ENCODE data around the gene PCBD1. TPM values are rescaled to one million over a fixed set of nuclear protein-coding genes. Genes with fewer than 3 reads are reported as not detected.

Gene PCBD1
- total RNA-seq, 2 donors from 2014 or later: 87.4 to 121 TPM

DNA sequence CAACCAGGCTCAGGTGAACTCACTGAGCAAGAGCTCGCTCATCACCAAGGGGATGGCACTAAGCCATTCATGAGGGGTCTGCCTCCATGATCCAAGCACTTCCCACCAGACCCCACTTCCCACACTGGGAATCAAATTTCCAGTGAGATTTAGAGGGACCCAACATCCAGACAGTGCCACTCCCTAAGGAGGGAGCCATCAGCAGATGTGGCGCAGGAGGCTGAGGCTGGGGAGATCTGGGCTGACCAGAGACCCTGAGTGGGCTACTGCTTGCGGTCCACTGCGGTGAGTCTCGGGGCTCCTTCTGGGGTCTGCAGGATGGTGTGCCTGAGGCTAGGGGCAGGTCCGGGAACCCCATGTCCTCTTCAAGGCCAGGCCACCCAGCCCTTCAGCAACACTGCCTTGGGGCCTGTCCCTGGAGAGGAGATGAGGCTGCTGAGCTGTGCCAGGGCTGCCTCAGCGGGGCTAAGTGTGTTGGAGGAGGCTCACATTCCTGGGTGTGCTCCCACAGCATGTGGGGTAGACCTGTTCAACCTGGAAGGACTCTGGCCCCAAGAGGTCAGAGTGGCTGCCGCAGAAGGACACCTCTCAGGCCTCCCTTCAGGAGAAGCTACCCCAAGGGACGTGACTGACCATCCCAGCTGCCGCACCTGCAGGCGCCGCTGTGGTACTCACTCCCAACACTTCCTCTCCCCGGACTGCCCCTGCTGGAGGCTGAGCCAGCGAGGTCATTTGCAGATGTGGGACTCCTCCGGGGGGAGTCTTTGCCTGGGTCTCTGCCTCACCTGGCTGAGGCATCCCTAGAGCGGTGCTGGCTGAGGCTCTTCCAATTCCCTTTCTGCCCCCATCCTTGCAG lies 22.3 kb upstream of the PCBD1 start:
- no peaks in the 10 kb centered on the region for H3K4me1 ChIP-seq (replicated peaks)

DNA sequence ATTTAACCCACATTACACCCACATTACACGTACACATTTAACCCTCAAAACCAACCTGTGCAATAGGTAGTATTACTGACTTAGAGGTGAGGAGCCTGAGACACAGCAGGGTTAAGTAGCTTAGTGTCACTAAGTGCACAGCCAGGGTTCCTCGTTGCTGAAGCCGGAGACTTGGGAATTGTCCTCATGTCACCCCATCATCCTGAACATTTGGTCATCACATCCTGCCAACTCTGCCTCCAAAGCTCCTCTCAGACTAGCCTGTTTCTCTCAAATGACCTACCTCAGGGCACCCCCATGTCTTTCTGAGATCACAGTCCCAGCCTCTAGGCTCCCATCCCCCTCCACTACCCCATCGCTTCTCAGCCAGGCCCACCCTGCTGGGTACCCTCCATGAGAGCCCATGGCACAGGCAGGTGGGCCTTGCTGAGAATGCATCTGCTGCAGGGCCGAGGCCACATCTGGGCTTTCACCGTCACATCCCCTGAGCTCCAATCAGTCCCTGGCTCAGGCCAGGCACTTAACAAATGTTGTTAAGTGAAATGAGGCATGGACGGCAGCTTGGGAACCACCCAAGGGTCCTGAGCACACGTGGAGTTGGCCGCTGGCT lies 21.1 kb upstream of the PCBD1 start:
- intact Hi-C loops (cut with DNase I): no loop called here
- no peak overlapping the region for H3K4me3 ChIP-seq
- H3K4me1 ChIP-seq (replicated peaks): no peaks in the 10 kb centered on the region
- DNase-seq (ENCODE audit: low spot score): no peak
- no peaks in the 10 kb centered on the region for H3K27me3 ChIP-seq (replicated peaks; ENCODE audit: insufficient read depth)
- H3K9me3 ChIP-seq: no peaks in the 10 kb centered on the region
- TF ChIP-seq, protein P1, sequence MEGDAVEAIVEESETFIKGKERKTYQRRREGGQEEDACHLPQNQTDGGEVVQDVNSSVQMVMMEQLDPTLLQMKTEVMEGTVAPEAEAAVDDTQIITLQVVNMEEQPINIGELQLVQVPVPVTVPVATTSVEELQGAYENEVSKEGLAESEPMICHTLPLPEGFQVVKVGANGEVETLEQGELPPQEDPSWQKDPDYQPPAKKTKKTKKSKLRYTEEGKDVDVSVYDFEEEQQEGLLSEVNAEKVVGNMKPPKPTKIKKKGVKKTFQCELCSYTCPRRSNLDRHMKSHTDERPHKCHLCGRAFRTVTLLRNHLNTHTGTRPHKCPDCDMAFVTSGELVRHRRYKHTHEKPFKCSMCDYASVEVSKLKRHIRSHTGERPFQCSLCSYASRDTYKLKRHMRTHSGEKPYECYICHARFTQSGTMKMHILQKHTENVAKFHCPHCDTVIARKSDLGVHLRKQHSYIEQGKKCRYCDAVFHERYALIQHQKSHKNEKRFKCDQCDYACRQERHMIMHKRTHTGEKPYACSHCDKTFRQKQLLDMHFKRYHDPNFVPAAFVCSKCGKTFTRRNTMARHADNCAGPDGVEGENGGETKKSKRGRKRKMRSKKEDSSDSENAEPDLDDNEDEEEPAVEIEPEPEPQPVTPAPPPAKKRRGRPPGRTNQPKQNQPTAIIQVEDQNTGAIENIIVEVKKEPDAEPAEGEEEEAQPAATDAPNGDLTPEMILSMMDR (IDR thresholded peaks at IDR 0.05): no peak
- no peak for TF ChIP-seq POLR2A (IDR thresholded peaks at IDR 0.05)
- TF ChIP-seq POLR2AphosphoS5 (IDR thresholded peaks at IDR 0.05): no peak
- H3K27ac ChIP-seq: no peak overlapping the region
- 94% methylated on average over 9 of the region's 9 CpGs for WGBS
- H3K36me3 ChIP-seq: no peaks in the 10 kb centered on the region

More for the DNA sequence above, 22.3 kb upstream of the PCBD1 start:
- H3K27me3 ChIP-seq (replicated peaks; ENCODE audit: insufficient read depth): no peaks in the 10 kb centered on the region
- no peak overlapping the region for H3K27ac ChIP-seq
- DNase-seq (ENCODE audit: low spot score): no peak
- WGBS: 91% methylated on average over 16 of the region's 16 CpGs
- H3K36me3 ChIP-seq: no peaks in the 10 kb centered on the region
- H3K9me3 ChIP-seq: no peaks in the 10 kb centered on the region
- no peak for TF ChIP-seq POLR2AphosphoS5 (IDR thresholded peaks at IDR 0.05)
- TF ChIP-seq POLR2A (IDR thresholded peaks at IDR 0.05): no peak
- TF ChIP-seq, protein P1 (IDR thresholded peaks at IDR 0.05): no peak
- intact Hi-C loops (cut with DNase I): no loop called here
- H3K4me3 ChIP-seq: no peak overlapping the region

DNA sequence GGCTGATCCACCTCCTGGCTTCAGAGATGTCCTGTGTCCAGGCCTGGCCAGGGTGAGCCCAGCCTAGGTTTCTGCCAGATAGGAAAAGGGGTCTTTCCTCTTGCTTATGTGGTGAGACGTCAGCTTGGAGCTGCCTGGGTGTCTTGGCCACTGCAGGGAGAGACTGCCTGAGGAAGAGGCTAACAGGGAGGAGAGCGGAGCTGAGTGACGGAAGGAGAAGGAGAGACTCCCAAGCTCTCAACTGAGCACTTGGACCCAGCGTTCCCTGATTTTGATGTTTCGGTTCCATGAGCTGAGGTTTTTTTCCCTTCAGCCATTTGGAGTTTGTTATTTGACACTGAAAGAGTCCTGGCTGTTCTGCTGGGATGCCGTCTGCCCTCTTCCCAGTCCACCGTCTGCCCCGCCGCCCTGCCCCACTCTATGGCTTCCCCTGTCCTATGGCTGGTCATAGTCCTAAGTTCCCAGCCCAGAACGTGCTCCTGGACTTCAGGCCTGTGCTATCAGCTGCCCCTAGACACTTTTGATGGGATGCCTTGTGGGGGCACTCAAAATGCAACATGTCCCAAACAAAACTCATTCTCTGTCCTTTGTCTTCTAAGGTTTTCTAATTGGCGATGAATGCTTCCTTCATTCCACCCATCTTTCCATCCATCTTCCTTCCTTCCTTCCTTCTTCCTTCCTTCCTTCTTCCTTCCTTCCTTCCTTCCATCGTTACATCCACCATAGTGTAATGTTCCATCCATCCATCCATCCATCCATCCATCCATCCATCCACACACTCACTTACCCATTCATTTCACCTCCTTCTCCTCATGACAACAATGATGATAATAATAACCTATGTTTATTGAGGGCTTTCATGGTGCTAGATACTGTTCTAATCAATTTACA lies 20.3 kb upstream of the PCBD1 start:
- no peak for DNase-seq (ENCODE audit: low spot score)
- Histone ChIP-seq H3K4me1 (replicated peaks) (no peaks in the 10 kb centered on the region), H3K36me3 (no peaks in the 10 kb centered on the region), H3K27ac (no peak overlapping the region), H3K27me3 (replicated peaks; ENCODE audit: insufficient read depth) (no peaks in the 10 kb centered on the region), H3K4me3 (no peak overlapping the region), H3K9me3 (no peaks in the 10 kb centered on the region)
- intact Hi-C loops (cut with DNase I): no loop called here
- 83% methylated on average over 12 of the region's 12 CpGs for WGBS
- TF ChIP-seq, protein P1 (IDR thresholded peaks at IDR 0.05): no peak
- TF ChIP-seq POLR2A (IDR thresholded peaks at IDR 0.05) (no peak), POLR2AphosphoS5 (IDR thresholded peaks at IDR 0.05) (no peak)

DNA sequence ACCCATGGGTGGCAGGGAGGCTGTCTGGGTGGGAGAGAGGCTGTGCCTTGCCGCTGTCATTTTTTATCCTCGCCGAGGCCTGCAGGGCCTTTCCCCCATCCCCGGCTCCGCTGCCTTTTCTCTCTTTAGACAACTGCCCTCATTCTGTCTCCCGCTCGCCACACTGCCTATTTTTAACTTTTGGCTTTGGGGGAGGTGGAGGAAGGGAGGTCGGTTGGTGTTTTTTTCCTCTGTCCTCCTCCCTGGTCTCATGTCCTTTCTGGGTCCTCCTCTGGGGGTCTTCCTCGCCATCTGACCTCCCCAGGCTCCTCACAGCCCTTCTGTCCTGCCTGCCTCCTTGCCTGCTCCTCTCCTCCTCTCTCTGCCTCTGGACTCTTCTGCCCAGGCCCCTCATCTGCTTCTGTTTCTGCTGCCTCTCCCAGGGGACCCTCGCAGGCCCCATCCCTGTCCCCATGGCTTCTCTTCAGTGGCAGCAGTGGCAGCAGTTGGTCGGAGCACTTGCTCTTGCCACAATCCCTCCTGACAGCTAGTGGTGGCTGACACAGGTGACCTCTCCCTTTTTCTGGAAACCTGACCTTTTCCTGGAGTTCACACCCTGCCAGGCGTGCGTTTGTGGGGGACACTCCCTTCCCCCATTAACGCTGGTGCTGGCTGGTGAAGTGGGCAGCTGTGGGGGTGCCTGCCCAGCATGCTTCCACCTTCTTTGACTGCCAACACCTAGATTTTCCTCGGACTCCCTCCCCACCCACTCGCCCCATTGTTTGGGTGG lies 19.5 kb upstream of the PCBD1 start:
- no peak overlapping the region for H3K27ac ChIP-seq
- WGBS: 77% methylated on average over 16 of the region's 16 CpGs
- intact Hi-C loops (cut with DNase I): no loop called here
- no peak overlapping the region for H3K4me3 ChIP-seq
- no peaks in the 10 kb centered on the region for H3K27me3 ChIP-seq (replicated peaks; ENCODE audit: insufficient read depth)
- no peak for DNase-seq (ENCODE audit: low spot score)
- H3K36me3 ChIP-seq: no peaks in the 10 kb centered on the region
- TF ChIP-seq, protein P1 (IDR thresholded peaks at IDR 0.05): no peak
- TF ChIP-seq POLR2A (IDR thresholded peaks at IDR 0.05) (no peak), POLR2AphosphoS5 (IDR thresholded peaks at IDR 0.05) (no peak)
- H3K4me1 ChIP-seq (replicated peaks): no peaks in the 10 kb centered on the region
- no peaks in the 10 kb centered on the region for H3K9me3 ChIP-seq
